A673 (cell line): ENCODE results near the gene REG4. TPM values are rescaled to one million over a fixed set of nuclear protein-coding genes. Genes with fewer than 3 reads are reported as not detected.

Experiments used
- BruUV-seq: library from RNA; stranded (reverse); fragments of 400-500 nt; replicated peaks from 2 replicates; lab custom pipeline; 2021; lab: Mats Ljungman, UMichigan
- CTCF ChIA-PET: fragments of 300-600 bp; sonication (Branson Sonifier 250); formaldehyde crosslinking; loops from one replicate; lab custom pipeline; 2022; ENCODE audit warnings: antibody characterized with exemption; lab: Charles Lee
- POLR2A ChIA-PET: fragments of 300-600 bp; sonication (Branson Sonifier 250); formaldehyde crosslinking; loops from one replicate; lab custom pipeline; 2022; ENCODE audit warnings: antibody characterized with exemption; ENCODE audit not compliant: low non-redundant PET; lab: Charles Lee
- DNase-seq: peaks from one replicate; pipeline ENCODE4 v3.0.0-alpha.2; 2015; ENCODE audit warnings: low spot score
- H3K27ac ChIP-seq: fragments of 200-600 bp; sonication (generic); 2 replicates; pipeline ENCODE4 v1.5.1; 2016; ENCODE audit warnings: mixed run types, low read depth, mild to moderate bottlenecking, mixed read lengths, antibody characterized with exemption, low read length; ENCODE audit not compliant: poor library complexity, severe bottlenecking
- H3K27me3 ChIP-seq: fragments of 200-600 bp; sonication (generic); replicated peaks from 2 replicates; pipeline ENCODE4 v1.6.1; 2017; ENCODE audit warnings: mixed run types, low read depth, mild to moderate bottlenecking, mixed read lengths, antibody characterized with exemption, low read length; ENCODE audit not compliant: insufficient read depth, poor library complexity
- H3K36me3 ChIP-seq: fragments of 200-600 bp; sonication (generic); 2 replicates; pipeline ENCODE4 v1.6.1; 2016; ENCODE audit warnings: mixed run types, mild to moderate bottlenecking, mixed read lengths, antibody characterized with exemption, low read length; ENCODE audit not compliant: insufficient read depth, poor library complexity, severe bottlenecking
- H3K4me1 ChIP-seq: fragments of 200-600 bp; sonication (generic); 2 replicates; pipeline ENCODE4 v1.6.1; 2017; ENCODE audit warnings: mixed run types, mild to moderate bottlenecking, mixed read lengths, antibody characterized with exemption, low read length; ENCODE audit not compliant: insufficient read depth, poor library complexity, severe bottlenecking
- H3K4me3 ChIP-seq: fragments of 200-600 bp; sonication (generic); 2 replicates; pipeline ENCODE4 v1.5.1; 2016; ENCODE audit warnings: low read depth, mixed run types, mild to moderate bottlenecking, mixed read lengths, low read length; ENCODE audit not compliant: poor library complexity, severe bottlenecking
- H3K9me3 ChIP-seq: fragments of 200-600 bp; sonication (generic); 2 replicates; pipeline ENCODE4 v1.6.1; 2016; ENCODE audit warnings: mixed run types, low read depth, mild to moderate bottlenecking, mixed read lengths, antibody characterized with exemption, low read length; ENCODE audit not compliant: poor library complexity, severe bottlenecking
- CTCF ChIP-seq: fragments of 300-800, 200-600 bp; sonication (generic); conservative IDR thresholded peaks from 2 replicates; pipeline ENCODE4 v1.5.1; 2017; ENCODE audit warnings: low read depth, mild to moderate bottlenecking, antibody characterized with exemption, low read length, moderate library complexity, mixed read lengths
- EZH2 ChIP-seq: fragments of 200-600 bp; sonication (generic); IDR thresholded peaks from 2 replicates; pipeline ENCODE4 v1.6.1; 2017; ENCODE audit warnings: borderline replicate concordance, low read depth, mild to moderate bottlenecking, mixed read lengths, antibody characterized with exemption, low read length; ENCODE audit not compliant: poor library complexity, severe bottlenecking
- intact Hi-C: fragments of 100-400 bp; cut with micrococcal nuclease; formaldehyde crosslinking; loops from one replicate; pipeline ENCODE4 v1.10.0; 2022; ENCODE audit not compliant: unreplicated experiment
- total RNA-seq: library from RNA; stranded (reverse); gene quantifications from 2 replicates; pipeline ENCODE4 v1.2.3, GENCODE V29; 2021

The REG4 gene
- total RNA-seq, 1 experiment from 2014 or later = not detected

DNA sequence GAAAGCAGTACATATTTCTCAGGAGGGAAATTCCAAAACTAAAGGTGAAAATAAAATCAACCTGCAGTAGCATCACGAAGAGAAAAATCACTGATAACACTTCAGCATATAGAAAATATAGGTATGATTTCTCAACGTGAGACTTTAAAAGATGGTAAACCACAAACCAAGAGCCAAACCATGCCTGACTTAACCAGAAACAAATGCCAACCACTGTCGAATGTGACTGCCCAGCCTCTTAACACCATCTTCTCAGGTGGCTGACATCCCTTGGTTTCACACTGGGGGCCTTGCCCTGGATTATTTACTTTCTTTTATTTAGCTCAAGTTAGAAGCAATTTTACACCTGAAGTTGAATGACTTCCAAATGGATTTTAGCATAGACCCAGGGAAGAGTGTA lies 52.7 kb downstream of the REG4 start:
- Histone ChIP-seq H3K36me3 (no peaks in the 10 kb centered on the region), H3K4me3 (no peak overlapping the region), H3K4me1 (no peaks in the 10 kb centered on the region), H3K9me3 (no peaks in the 10 kb centered on the region), H3K27ac (no peak overlapping the region), H3K27me3 (no peaks in the 10 kb centered on the region)
- DNase-seq = no peak
- no peak for TF ChIP-seq EZH2
- TF ChIP-seq CTCF = no peak
- POLR2A ChIA-PET = no interaction called here
- CTCF ChIA-PET = no interaction called here
- intact Hi-C loops = no loop called here
- no TSS peak for BruUV-seq

GRCh38 chr1:119752592-119752991 lies 58.7 kb downstream of the REG4 start:
- no peak overlapping the region for H3K4me3 ChIP-seq
- DNase-seq = no peak
- no peaks in the 10 kb centered on the region for H3K4me1 ChIP-seq
- no TSS peak for BruUV-seq
- H3K9me3 ChIP-seq = no peaks in the 10 kb centered on the region
- H3K36me3 ChIP-seq = no peaks in the 10 kb centered on the region
- no peaks in the 10 kb centered on the region for H3K27me3 ChIP-seq
- H3K27ac ChIP-seq = no peak overlapping the region
- TF ChIP-seq EZH2 (no peak), CTCF (no peak)
- POLR2A ChIA-PET = no interaction called here
- CTCF ChIA-PET = no interaction called here
- intact Hi-C loops = no loop called here

DNA sequence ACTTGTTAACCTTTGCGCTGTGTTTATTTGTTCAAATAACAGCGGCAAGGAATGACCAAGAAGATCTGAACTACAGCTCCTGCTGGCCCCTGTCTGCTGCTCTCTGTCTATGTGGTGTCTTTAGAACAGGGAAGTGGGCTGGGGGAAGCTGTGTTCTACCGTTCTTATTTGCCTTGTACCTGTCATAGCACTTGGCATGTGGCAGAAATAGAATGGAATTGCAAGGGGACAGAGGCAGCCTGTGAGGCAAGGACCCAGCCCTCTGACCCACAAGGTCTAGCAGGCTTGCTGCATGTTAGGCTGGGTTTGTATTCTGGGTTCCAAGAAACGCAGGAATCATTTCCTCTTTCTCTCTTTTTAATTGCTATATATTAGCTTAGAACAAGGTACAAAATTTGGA lies 63.2 kb downstream of the REG4 start:
- DNase-seq = no peak
- Histone ChIP-seq H3K27me3 (no peaks in the 10 kb centered on the region), H3K9me3 (no peaks in the 10 kb centered on the region), H3K4me1 (no peaks in the 10 kb centered on the region), H3K4me3 (no peak overlapping the region), H3K27ac (no peak overlapping the region), H3K36me3 (peaks cover 15% of the 10 kb centered on the region)
- ChIA-PET CTCF (no interaction called here), POLR2A (no interaction called here)
- BruUV-seq = no TSS peak
- intact Hi-C loops = no loop called here
- TF ChIP-seq CTCF (no peak), EZH2 (no peak)
